GM21529 (cell line): ENCODE results near the gene SH3BGRL.

Experiments used
- ATAC-seq: cut with Tn5 transposase; IDR thresholded peaks from one replicate; pipeline ENCODE4 v1.9.1; 2021; ENCODE audit not compliant: unreplicated experiment

The SH3BGRL gene

DNA sequence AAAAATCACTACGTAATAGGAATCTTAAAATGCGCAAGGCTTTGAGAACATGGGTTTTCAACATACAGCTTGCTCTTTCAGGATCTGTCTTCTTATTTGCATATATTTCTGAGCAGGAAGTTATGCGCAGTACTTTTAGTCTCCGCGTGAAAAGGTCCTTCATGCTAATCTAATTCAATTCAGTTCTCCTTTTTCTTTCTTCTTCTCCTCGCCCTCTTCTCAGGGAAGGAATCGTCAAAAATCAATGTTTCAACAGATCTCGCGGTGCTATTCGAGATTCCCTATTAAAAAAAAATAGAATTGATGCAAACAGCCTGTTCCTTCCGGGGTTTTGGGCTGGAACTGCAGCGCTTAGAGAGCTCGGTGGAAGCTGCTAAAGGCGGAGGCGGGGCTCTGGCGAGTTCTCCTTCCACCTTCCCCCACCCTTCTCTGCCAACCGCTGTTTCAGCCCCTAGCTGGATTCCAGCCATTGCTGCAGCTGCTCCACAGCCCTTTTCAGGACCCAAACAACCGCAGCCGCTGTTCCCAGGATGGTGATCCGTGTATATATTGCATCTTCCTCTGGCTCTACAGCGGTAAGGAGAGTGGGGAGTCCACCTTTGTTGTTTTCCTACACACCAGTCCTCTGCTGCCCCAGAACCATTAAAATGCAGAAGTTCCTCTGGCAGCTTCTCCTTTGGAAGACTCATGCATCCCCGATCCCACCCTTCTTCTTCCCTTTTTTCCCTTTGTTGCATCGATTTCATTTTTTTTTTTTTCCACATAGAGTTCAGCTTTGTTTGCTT, at the start of gene SH3BGRL, which contains the start of gene HMGN5:
Gene SH3BGRL, plus strand, starts transcription at position 432 of the 785 bp plus-strand sequence. Its CDS starts 99 bp downstream, at position 531.
Gene HMGN5, minus strand, starts transcription at position 243 of the 785 bp plus-strand sequence. CDS start 80,364 bp downstream, outside the sequence.
- ATAC-seq, result peak; percentile 91

- no peak for ATAC-seq
These were observed 33.5 kb upstream of the SH3BGRL start for GRCh38 chrX:81168391-81168790.

DNA sequence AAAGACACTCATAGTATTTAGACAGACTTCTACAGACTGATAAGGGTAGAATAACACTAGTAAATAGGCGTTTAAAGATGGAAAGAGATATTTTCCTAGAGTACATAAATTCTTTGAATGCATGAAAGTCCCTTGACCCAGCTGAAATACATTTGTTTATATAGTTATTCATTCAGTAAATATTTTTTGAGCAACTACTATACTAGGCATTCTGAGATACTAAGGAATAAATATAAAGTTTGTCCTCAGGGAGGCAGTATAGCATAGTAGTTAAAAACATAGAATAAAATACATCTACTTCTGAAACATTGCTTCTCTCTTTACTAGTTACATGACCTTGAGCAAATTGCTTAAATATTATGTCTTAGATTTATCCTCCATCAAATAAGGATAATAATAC, 27.6 kb upstream of the SH3BGRL start:
- peak; percentile 57 for ATAC-seq

GRCh38 chrX:81195259-81195658, 6.6 kb upstream of the SH3BGRL start:
- ATAC-seq, result peak; percentile 9

DNA sequence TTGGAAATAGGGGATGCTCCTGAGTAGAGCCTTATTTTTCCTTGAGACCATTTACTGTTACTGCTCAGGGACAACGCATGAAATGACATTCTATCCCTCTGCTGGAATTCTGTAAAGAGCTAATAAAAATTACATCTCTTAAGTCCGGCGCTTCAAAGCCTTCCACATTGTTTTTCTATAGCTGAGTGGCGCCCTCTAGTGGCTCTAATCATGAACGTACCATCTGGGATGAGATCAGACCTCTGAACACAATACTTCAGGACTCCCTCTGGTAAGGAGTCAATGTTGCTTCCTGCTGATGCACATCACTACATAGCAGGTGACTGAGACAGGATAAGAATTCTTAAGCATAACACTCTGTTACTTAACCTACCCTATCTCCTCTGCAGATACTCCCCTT, 6.2 kb upstream of the SH3BGRL start:
- ATAC-seq, result peak; percentile 98

GRCh38 chrX:81201071-81201470, 831 bp upstream of the SH3BGRL start:
- no peak for ATAC-seq

- ATAC-seq, result peak; percentile 27
These were observed 536 bp downstream of the SH3BGRL start for GRCh38 chrX:81202456-81202819.

GRCh38 chrX:81202943-81203342, 1.0 kb downstream of the SH3BGRL start:
- ATAC-seq, result no peak

DNA sequence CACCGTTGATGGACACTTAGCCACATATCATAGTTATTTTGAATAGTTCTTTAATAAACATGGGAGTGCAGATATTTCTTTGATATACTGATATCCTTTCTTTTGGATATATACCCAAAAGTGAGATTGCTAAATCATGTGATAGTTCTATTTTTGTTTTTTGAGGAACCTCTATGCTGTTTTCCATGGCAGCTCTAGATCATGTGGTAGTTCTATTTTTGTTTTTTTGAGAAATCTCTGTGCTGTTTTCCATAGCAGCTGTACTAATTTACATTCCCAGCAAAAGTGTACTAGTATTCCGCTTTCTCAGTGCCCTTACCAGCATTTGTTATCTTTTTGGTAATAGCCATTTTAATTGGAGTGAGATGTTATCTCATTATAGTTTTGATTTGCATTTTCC, 3.6 kb downstream of the SH3BGRL start:
- ATAC-seq, result no peak

DNA sequence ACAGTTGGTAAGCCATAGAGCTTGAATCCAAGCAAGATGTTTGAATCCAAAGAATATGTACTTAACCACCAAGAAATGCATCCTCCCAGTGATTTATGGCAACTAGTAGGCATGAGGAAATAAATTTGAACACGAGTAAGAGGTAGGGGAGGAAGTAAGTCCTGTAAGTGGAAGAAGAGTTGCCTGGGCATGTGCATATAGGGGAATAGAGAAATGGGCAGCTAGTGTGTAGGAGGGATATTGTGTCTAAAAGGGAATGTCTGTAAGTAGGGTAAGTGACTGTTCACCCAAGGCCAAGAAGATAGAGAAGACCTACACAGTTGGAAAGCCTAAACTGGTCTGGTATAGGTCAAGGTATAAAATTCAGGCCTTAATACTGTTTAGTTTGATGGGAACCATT, 4.6 kb downstream of the SH3BGRL start:
- no peak for ATAC-seq

DNA sequence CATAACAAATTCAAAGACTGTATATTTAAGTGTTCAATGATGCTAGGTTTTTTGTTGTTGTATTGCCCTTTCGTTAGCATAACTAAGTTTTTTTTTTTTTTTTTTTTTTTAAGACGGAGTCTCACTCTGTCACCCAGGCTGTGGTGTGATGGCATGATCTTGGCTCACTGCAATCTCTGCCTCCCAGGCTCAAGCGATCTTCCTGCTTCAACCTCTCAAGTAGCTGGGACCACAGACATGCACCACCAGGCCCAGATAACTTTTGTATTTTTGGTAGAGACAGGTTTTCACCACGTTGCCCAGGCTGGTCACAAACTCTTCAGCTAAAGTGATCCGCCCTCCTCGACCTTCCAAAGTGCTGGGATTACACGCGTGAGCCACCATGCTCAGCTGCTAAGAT, 7.0 kb downstream of the SH3BGRL start:
- ATAC-seq, result no peak

- no peak for ATAC-seq
These were observed 13.8 kb downstream of the SH3BGRL start for GRCh38 chrX:81215685-81216084.

DNA sequence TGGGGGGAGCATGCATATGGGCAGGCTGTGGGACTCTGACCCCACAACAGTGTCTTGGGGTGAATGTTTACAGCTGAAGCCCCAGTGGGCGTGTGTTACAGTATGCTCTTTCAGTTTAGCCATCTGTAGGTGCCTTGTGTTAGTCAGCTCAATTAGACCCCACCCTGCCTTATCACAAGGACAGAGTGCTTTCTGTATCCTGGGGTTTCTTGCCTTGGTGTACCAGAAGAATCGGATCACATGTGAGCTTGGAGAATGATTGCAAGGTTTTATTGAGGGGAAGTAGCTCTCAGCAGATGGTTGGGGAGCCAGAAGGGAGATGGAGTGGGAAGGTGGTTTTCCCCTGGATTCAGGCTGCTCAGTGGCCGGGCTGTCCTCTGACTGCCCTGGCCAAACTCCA, 27.3 kb downstream of the SH3BGRL start:
- no peak for ATAC-seq

DNA sequence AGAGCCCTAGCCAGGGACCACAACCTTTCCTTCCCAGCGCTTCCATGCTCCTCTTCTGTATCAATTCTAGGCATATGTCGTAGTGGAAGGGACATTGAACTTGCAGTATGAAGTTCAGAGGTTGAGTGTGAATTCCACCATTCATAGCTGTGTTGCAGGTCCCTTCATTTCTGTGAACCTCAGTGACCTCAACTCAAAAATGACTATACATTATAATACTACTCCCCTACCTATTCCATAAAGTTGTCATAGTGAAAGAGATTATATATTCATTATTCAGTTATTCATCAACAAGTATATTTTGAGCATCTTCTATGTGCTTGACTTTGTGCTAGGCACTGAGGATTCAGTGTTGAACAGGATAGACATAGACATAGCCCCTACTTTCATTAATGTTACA, 28.0 kb downstream of the SH3BGRL start:
- no peak for ATAC-seq

GRCh38 chrX:81231476-81231875, 29.6 kb downstream of the SH3BGRL start:
- no peak for ATAC-seq

DNA sequence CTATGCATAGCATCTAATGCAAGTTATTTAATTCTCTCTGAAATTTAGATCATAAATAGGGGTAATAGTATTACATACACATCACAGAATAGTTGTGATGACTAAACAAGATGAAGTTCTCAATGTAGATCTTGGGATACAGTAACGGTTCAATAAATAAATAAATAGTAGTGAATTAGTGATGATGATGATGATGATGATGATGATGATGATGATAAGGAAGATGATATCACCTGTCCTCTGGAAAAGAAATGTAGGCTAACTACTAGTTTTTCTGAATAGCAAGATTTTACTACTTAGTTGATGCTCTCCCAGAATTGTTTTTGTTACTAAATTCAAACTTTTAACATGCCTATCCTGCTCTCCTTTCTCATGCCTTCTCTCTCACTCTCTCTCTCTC, 30.3 kb downstream of the SH3BGRL start:
- ATAC-seq, result no peak

GRCh38 chrX:81237516-81237915, 35.6 kb downstream of the SH3BGRL start:
- ATAC-seq, result no peak

GRCh38 chrX:81238166-81238565, 36.3 kb downstream of the SH3BGRL start:
- ATAC-seq, result no peak

DNA sequence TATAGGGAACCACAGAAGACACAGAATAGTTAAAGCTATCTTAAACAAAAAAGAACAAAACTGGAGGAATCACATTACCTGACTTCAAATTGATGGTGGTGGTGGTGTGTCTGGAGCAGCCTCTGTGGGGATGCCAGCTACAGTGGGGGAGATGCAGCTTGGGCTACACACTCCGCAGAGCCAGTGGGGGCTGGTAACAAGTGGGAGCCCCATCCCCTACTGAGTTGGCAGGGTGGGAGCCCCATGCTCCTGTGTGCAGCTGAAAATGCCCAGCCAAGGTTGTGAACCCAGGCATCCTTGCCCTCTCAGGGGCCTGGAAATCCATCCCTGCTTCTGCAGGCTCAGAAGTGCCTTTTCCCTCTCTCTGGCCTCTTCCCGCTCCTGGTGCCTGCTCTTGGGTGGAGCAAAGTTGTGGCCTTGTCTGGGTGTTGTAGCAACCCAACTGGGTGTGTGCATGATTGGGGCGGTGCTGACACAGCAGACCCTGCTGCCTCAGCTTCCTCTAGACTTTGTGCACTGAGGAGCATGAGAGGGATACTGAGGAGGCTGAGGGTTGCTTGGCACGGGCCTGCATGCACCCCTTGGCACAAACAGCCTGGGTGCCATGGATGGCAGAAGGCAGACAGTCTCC, 38.9 kb downstream of the SH3BGRL start:
- ATAC-seq, result no peak

DNA sequence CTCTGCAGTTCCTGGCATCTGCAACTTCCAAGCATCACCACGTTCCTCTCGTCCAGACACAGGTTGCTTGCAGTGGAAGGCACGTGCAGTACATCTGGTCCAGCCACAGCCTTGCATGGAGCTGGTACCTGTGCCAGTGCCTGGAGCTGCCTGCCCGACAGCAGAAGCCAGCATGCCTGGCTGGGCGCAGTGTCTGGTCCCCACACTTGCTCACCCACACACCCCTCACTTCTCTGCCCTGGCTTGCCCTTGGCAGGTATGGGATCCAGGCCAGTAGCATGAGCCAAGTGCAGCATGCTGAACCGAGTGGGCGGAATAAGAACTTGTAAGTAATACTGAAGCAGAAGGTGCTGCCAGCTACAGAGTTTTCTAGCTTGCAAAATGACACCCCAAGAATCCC, 39.9 kb downstream of the SH3BGRL start:
- ATAC-seq, result no peak

GRCh38 chrX:81255876-81256275, 54.0 kb downstream of the SH3BGRL start:
- no peak for ATAC-seq

GRCh38 chrX:81257817-81258216, 55.9 kb downstream of the SH3BGRL start:
- no peak for ATAC-seq
